IMR-90 (cell line): ENCODE data around the gene RAD17.

Experiments used
- MXI1 ChIP-seq: IDR thresholded peaks from 2 replicates; pipeline ENCODE4 v1.6.1; 2012; ENCODE audit warnings: low read depth, mild to moderate bottlenecking, low read length, moderate library complexity, borderline replicate concordance
- NFE2L2 ChIP-seq: fragments of 150-350 bp; IDR thresholded peaks from 2 replicates; pipeline ENCODE4 v1.6.1; 2016; ENCODE audit warnings: low read depth, mild to moderate bottlenecking, low read length
- POLR2A ChIP-seq: IDR thresholded peaks from 2 replicates; pipeline ENCODE4 v1.6.1; 2012; ENCODE audit warnings: mild to moderate bottlenecking, low read depth, low read length
- RFX5 ChIP-seq: IDR thresholded peaks from 2 replicates; pipeline ENCODE4 v1.8.0; 2012; ENCODE audit warnings: low read depth, mild to moderate bottlenecking, low read length, moderate library complexity
- TF ChIP-seq, protein P1 (sequence below): fragments of 150-350 bp; IDR thresholded peaks from 2 replicates; pipeline ENCODE4 v1.6.1; 2017; ENCODE audit warnings: mild to moderate bottlenecking, antibody characterized with exemption, low read length, low read depth
- TF ChIP-seq, protein P2 (sequence below): conservative IDR thresholded peaks from 2 replicates; pipeline ENCODE4 v1.5.1; 2012; ENCODE audit warnings: mild to moderate bottlenecking, low read depth, low read length, improper control_type of control experiment
- TF ChIP-seq, protein P3 (sequence below): fragments of 150-350 bp; IDR thresholded peaks from 2 replicates; pipeline ENCODE4 v1.6.1; 2016; ENCODE audit warnings: low read depth, mild to moderate bottlenecking, low read length, moderate library complexity, borderline replicate concordance

DNA sequence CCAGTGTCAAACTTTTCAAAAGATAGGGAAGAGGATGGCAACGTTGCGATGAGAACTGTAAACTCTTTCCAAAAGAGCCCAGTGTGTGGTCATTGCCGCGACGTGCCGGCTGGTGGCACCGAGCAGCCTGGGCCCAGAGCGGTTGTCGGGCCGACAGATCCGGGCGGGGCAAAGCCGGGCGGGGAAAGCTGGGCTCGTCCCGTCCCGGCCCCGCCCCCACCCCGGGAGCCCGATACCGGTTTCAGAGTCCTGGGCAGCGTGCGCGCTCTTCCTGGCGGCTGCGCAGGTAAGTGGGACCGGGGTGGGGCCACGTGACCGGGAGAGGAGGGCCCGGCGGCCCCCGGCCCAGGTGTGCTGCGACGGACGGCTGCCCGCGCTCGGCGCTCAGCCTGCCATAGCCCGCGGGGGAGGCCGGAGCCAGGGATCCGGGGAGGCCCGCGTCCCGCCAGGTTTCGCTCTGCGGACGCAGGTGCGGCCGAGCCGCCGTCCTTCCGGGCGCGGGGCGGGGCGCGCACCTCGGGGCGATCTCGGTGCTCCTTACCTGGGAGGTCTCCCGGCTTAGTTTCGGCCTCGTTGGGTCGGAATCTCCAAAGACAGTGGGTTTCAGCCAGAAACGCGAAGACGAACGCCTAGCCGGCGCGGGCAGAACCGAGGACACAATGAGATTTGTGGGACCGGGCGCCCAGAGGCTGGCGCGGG lies 45.4 kb downstream of the RAD17 start, which contains the start of gene MARVELD2:
- TF ChIP-seq, protein P1, sequence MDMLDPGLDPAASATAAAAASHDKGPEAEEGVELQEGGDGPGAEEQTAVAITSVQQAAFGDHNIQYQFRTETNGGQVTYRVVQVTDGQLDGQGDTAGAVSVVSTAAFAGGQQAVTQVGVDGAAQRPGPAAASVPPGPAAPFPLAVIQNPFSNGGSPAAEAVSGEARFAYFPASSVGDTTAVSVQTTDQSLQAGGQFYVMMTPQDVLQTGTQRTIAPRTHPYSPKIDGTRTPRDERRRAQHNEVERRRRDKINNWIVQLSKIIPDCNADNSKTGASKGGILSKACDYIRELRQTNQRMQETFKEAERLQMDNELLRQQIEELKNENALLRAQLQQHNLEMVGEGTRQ, result no peak
- TF ChIP-seq, protein P2, sequence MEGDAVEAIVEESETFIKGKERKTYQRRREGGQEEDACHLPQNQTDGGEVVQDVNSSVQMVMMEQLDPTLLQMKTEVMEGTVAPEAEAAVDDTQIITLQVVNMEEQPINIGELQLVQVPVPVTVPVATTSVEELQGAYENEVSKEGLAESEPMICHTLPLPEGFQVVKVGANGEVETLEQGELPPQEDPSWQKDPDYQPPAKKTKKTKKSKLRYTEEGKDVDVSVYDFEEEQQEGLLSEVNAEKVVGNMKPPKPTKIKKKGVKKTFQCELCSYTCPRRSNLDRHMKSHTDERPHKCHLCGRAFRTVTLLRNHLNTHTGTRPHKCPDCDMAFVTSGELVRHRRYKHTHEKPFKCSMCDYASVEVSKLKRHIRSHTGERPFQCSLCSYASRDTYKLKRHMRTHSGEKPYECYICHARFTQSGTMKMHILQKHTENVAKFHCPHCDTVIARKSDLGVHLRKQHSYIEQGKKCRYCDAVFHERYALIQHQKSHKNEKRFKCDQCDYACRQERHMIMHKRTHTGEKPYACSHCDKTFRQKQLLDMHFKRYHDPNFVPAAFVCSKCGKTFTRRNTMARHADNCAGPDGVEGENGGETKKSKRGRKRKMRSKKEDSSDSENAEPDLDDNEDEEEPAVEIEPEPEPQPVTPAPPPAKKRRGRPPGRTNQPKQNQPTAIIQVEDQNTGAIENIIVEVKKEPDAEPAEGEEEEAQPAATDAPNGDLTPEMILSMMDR, result peak; percentile 34
- no peak for TF ChIP-seq POLR2A
- TF ChIP-seq NFE2L2, result no peak
- no peak for TF ChIP-seq MXI1
- no peak for TF ChIP-seq RFX5
- TF ChIP-seq, protein P3, sequence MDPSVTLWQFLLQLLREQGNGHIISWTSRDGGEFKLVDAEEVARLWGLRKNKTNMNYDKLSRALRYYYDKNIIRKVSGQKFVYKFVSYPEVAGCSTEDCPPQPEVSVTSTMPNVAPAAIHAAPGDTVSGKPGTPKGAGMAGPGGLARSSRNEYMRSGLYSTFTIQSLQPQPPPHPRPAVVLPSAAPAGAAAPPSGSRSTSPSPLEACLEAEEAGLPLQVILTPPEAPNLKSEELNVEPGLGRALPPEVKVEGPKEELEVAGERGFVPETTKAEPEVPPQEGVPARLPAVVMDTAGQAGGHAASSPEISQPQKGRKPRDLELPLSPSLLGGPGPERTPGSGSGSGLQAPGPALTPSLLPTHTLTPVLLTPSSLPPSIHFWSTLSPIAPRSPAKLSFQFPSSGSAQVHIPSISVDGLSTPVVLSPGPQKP, result no peak
